Activated gamma-delta T cell treated with Interleukin-2 at 50 U/mL for 16 hours (primary cell): Measurements from ENCODE around the gene PFKM.
A peak's percentile ranks its signal among the peaks of the same experiment; 100 is the strongest.
"Not testable (repeated sequence)": the region's sequence is repeated elsewhere in the genome, so short reads cannot be mapped to it uniquely, and the experiment has no call there.

Source experiments
- DNase-seq: peaks from one replicate; pipeline ENCODE4 v3.0.0-alpha.2; 2020

PFKM gene

GRCh38 chr12:48115957-48116356 is 3.2 kb upstream of the PFKM start:
- no peak for DNase-seq

GRCh38 chr12:48118284-48118871 is 786 bp upstream of the PFKM start:
- DNase-seq = no peak

GRCh38 chr12:48119834-48120195 is 651 bp downstream of the PFKM start:
- no peak for DNase-seq

DNA sequence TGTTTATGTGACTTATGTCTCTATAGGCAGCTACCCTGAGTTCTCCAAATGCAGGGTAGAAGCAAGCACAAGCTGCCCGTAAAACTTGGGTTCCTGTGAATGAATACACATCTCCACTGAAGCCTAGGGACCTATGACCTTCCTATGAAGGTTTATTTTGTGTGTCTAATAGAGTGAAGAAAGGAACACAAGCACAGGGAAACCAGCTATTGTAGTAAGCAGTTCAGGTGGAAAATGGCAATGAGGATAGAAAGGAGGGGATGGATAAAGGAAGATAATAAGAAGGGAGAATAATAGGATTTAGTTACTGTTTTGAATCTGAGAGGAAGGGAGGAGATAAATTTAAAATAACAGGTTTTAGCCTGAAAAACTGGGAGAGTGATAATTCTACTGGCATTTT is 2.4 kb downstream of the PFKM start:
- no peak for DNase-seq

DNA sequence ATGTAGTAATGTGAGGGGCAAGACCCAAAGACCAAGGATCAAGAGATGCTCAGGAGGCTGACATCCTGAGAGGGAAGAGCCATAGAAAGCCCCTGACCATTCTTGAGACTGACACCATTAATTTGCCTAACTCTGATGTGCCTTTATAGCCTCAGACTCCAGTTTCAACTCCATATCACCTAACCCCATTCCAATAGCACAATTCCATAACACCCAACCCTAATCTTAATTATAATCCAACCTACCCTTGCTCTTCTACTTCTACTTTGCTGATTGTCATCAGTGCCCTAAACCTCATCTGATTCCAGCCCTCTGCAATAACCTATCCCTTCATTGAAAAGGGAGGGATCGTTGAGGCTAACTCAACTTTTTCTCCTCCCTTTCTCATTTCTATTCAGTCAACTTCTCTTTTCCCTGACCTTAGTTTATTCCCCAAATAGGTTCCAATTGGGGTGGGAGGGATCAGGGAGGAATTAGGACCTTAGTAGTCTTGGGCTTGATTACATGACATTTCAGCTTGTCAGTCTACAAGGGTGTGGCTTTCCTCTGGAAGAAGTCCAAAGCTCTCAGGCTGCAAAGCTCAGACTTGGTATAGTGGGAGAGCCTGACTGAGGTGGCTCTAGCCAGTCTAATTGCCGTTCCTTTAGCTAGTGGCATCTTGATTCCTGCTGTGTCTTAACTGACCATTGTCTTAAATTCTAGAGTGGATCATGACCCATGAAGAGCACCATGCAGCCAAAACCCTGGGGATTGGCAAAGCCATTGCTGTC is 3.1 kb downstream of the PFKM start:
- DNase-seq = no peak

GRCh38 chr12:48123169-48123568 is 4.0 kb downstream of the PFKM start:
- DNase-seq = no peak

- not testable (repeated sequence) for DNase-seq
These were observed 6.4 kb downstream of the PFKM start for GRCh38 chr12:48125542-48125941.

GRCh38 chr12:48125985-48126384 is 6.8 kb downstream of the PFKM start:
- DNase-seq = no peak

DNA sequence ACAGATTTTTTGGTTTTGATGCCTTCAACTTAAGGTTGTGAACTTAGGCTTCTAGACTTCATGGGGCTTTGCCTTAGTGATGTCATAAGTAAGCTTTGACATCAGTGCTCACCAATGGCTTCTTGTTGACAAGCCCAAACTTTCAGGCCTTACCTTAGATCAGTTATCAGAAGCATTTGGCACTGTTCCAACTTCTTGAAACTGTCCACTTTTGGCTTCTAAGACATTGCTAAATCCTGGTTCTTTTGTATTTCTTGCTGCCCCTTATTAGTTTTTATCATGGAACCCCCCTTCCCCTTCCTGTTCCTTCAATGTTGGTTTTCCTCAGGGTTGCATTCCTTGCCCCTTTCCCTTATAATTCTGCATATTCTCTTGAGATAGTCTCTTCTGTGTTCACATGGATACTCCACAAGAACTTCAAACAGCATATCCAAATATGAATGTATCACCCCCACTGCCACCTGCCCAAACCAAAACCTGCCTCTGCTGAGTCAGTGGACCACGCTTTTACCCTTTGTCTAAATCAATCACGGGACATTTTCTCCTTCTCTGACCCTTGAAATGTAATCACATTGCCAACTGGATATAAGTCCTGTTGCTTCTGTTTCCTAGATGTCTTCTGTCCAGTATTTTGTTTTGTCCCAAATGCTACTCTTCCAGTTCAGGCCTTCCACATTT is 7.9 kb downstream of the PFKM start:
- DNase-seq = no peak

DNA sequence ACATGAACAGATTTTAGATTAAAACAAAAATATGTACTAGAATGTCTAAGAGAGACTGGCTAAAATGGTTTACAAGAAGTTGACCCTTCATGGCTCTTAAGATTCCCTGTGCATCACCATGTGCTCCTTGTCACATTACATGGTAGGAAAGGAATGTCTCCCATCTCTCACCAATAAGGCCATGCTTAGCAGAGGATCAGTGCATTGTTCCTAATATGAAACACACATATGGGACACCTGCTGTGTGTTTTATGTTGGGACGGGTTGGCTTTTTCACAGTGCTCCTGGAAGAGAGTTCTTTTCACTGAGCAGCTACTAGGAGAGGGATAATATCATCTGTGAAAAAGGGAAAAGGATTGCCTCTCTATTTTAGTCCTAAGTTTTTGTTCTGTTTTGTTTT is 9.6 kb downstream of the PFKM start:
- no peak for DNase-seq

GRCh38 chr12:48129376-48129775 is 10.2 kb downstream of the PFKM start:
- no peak for DNase-seq

GRCh38 chr12:48131517-48131916 is 12.4 kb downstream of the PFKM start:
- DNase-seq = no peak

GRCh38 chr12:48132826-48133225 is 13.7 kb downstream of the PFKM start:
- no peak for DNase-seq

GRCh38 chr12:48135027-48135426 is 15.9 kb downstream of the PFKM start:
- no peak for DNase-seq

- DNase-seq = no peak
These were observed 23.9 kb downstream of the PFKM start for GRCh38 chr12:48142818-48143674.

DNA sequence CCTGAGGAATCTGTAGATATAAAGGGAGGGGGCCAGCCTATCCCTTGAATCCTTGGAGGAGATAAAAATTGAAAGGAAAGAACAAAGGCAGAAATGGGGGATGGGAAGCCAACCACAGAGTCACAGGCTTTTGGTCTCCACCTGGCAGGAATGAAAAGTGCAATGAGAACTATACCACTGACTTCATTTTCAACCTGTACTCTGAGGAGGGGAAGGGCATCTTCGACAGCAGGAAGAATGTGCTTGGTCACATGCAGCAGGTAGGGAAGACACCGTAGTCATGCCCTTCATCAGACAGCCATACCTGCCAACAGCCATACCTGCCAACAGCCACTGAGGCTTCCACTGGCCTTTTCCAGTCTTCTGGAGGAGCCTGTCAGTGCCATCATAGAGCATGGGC is 24.7 kb downstream of the PFKM start:
- no peak for DNase-seq

DNA sequence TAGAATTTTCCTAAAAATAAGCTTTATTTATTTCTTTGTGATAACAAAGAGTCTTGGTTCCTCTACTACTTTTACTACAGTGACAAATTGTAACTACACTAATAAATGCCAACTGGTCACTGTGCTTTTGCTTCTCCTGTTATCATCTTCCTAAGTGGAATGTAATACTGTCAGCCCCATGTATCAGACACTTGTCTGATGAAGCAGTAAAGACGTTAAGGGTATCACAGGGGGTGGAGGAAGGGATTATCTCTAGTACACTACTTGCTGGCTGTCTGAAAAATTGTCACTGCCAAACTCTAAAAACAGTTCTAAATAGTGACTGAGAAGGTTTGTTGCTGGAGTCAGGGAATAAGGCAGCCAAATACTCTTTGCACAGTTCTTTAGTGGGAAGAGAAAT is 26.8 kb downstream of the PFKM start:
- DNase-seq = no peak

GRCh38 chr12:48151103-48151771 is 32.1 kb downstream of the PFKM start:
- no peak for DNase-seq

GRCh38 chr12:48155786-48156185 is 36.6 kb downstream of the PFKM start:
- not testable (repeated sequence) for DNase-seq

- DNase-seq = no peak
These were observed 37.5 kb downstream of the PFKM start for GRCh38 chr12:48156652-48157017.

- DNase-seq = peak; percentile 99
These were observed 38.1 kb downstream of the PFKM start, which contains the start of gene ASB8 for GRCh38 chr12:48157018-48157888. Gene ASB8 (minus strand): TSS chr12:48157515. CDS start chr12:48153496, 4,019 bp downstream.
